ENCODE measurements around the gene ATP2B3. TPM values are rescaled to one million over a fixed set of nuclear protein-coding genes. Genes with fewer than 3 reads are reported as not detected.

Gene ATP2B3
- total RNA-seq, 4 donors from 2014 or later = not detected

- Histone ChIP-seq H3K4me3 (no peak overlapping the region), H3K36me3 (no peaks in the 10 kb centered on the region), H3K4me1 (no peaks in the 10 kb centered on the region), H3K27me3 (peaks cover 0 to 3% (median 0%) of the 10 kb centered on the region in 3 donors), H3K9me3 (no peaks in the 10 kb centered on the region), H3K27ac (no peak overlapping the region)
- in situ Hi-C loops (cut with MboI; ENCODE audit: low sequenced_read_pairs in 4 of 4) (no loop called here), intact Hi-C loops (cut with DNase I; ENCODE audit: low total_unique reads) (no loop called here)
- no peak for DNase-seq
- no peak for TF ChIP-seq POLR2A (IDR thresholded peaks at IDR 0.05)
- no peak for TF ChIP-seq CTCF (IDR thresholded peaks at IDR 0.05 in 4 of 5, conservative IDR thresholded peaks at IDR 0.05 in 1 of 5)
- no peak for ATAC-seq
These were observed 27.3 kb downstream of the ATP2B3 start for GRCh38 chrX:153544727-153545126.

- no peak for TF ChIP-seq CTCF (IDR thresholded peaks at IDR 0.05 in 4 of 5, conservative IDR thresholded peaks at IDR 0.05 in 1 of 5)
- TF ChIP-seq POLR2A (IDR thresholded peaks at IDR 0.05) = no peak
- intact Hi-C loops (cut with DNase I; ENCODE audit: low total_unique reads) = no loop called here
- Histone ChIP-seq H3K36me3 (no peaks in the 10 kb centered on the region), H3K4me1 (no peaks in the 10 kb centered on the region), H3K27me3 (peaks cover 0 to 3% (median 0%) of the 10 kb centered on the region in 3 donors), H3K27ac (no peak overlapping the region), H3K9me3 (no peaks in the 10 kb centered on the region), H3K4me3 (no peak overlapping the region)
- DNase-seq (no peak), ATAC-seq (no peak)
- in situ Hi-C loops (cut with MboI; ENCODE audit: low sequenced_read_pairs in 4 of 4) = no loop called here
These were observed 28.9 kb downstream of the ATP2B3 start for GRCh38 chrX:153546386-153546785.

GRCh38 chrX:153547195-153547594 lies 29.8 kb downstream of the ATP2B3 start:
- in situ Hi-C loops (cut with MboI; ENCODE audit: low sequenced_read_pairs in 4 of 4) = no loop called here
- Histone ChIP-seq H3K4me1 (no peaks in the 10 kb centered on the region), H3K9me3 (no peaks in the 10 kb centered on the region), H3K4me3 (no peak overlapping the region), H3K27ac (no peak overlapping the region), H3K27me3 (peaks cover 0 to 3% (median 0%) of the 10 kb centered on the region in 3 donors), H3K36me3 (no peaks in the 10 kb centered on the region)
- TF ChIP-seq CTCF (IDR thresholded peaks at IDR 0.05 in 4 of 5, conservative IDR thresholded peaks at IDR 0.05 in 1 of 5) = no peak
- no peak for TF ChIP-seq POLR2A (IDR thresholded peaks at IDR 0.05)
- DNase-seq (no peak), ATAC-seq (no peak)
- intact Hi-C loops (cut with DNase I; ENCODE audit: low total_unique reads) = no loop called here

GRCh38 chrX:153549231-153549630 lies 31.8 kb downstream of the ATP2B3 start:
- no peak overlapping the region for H3K27ac ChIP-seq
- no peaks in the 10 kb centered on the region for H3K36me3 ChIP-seq
- TF ChIP-seq CTCF (IDR thresholded peaks at IDR 0.05 in 4 of 5, conservative IDR thresholded peaks at IDR 0.05 in 1 of 5) = no peak
- TF ChIP-seq POLR2A (IDR thresholded peaks at IDR 0.05) = no peak
- no peaks in the 10 kb centered on the region for H3K4me1 ChIP-seq
- H3K27me3 ChIP-seq = peaks cover 0 to 3% (median 0%) of the 10 kb centered on the region in 3 donors
- in situ Hi-C loops (cut with MboI; ENCODE audit: low sequenced_read_pairs in 4 of 4) (no loop called here), intact Hi-C loops (cut with DNase I; ENCODE audit: low total_unique reads) (no loop called here)
- DNase-seq = no peak
- no peaks in the 10 kb centered on the region for H3K9me3 ChIP-seq
- ATAC-seq = no peak
- H3K4me3 ChIP-seq = no peak overlapping the region

- DNase-seq = no peak
- Histone ChIP-seq H3K9me3 (no peaks in the 10 kb centered on the region), H3K4me1 (no peaks in the 10 kb centered on the region), H3K4me3 (no peak overlapping the region), H3K36me3 (no peaks in the 10 kb centered on the region), H3K27me3 (peaks cover 0 to 2% (median 0%) of the 10 kb centered on the region in 3 donors), H3K27ac (no peak overlapping the region)
- in situ Hi-C loops (cut with MboI; ENCODE audit: low sequenced_read_pairs in 4 of 4) = loop anchor here in 3 of 4 donors (10.0 kb wide), 1 partner anchor 115 kb away; no protein-coding TSS in a partner anchor
- TF ChIP-seq CTCF (IDR thresholded peaks at IDR 0.05 in 4 of 5, conservative IDR thresholded peaks at IDR 0.05 in 1 of 5) = no peak
- TF ChIP-seq POLR2A (IDR thresholded peaks at IDR 0.05) = no peak
- no peak for ATAC-seq
- intact Hi-C loops (cut with DNase I; ENCODE audit: low total_unique reads) = no loop called here
These were observed 32.4 kb downstream of the ATP2B3 start for GRCh38 chrX:153549807-153550206.
